Esophagus squamous epithelium (tissue), 5 donors: Measurements from ENCODE around the gene DPYSL4. TPM values are rescaled to one million over a fixed set of nuclear protein-coding genes. Genes with fewer than 3 reads are reported as not detected.

Source experiments
- DNase-seq: peaks from one replicate; lab custom pipeline; 2025; lab: John Stamatoyannopoulos, UW
- H3K27ac ChIP-seq, 4 donors: fragments of 200-600 bp; sonication (generic); one replicate each; pipeline ENCODE4 v1.5.1; 2016 to 2019; ENCODE audit warnings: mild to moderate bottlenecking in 1 of 4
- H3K27me3 ChIP-seq, 4 donors: fragments of 200-600 bp; sonication (generic); 1 replicate in 3 of 4; 2 replicates in 1 of 4; pipeline versions ENCODE4 v1.5.1 to v1.6.0; 2017 to 2021; ENCODE audit warnings: antibody characterized with exemption in 1 of 4
- H3K36me3 ChIP-seq, 3 donors: fragments of 200-600 bp; sonication (generic); one replicate each; pipeline ENCODE4 v1.5.1; 2016 to 2019
- H3K4me1 ChIP-seq, 3 donors: fragments of 200-600 bp; sonication (generic); one replicate each; pipeline ENCODE4 v1.5.1; 2017 to 2019
- H3K4me3 ChIP-seq, 4 donors: fragments of 200-600 bp; sonication (generic); 1 replicate in 3 of 4; 2 replicates in 1 of 4; pipeline ENCODE4 v1.5.1; 2016 to 2019; ENCODE audit warnings: mild to moderate bottlenecking in 2 of 4, moderate library complexity in 1 of 4
- H3K9me3 ChIP-seq, 3 donors: fragments of 200-600 bp; sonication (generic); one replicate each; pipeline ENCODE4 v1.5.1; 2016 to 2019
- CTCF ChIP-seq, 6 experiments: fragments of 450-650 bp in 4 of 6; fragments of 200-600 bp in 2 of 6; sonication (generic) in 2 of 6; IDR thresholded peaks; one replicate each; pipeline ENCODE4 v1.5.1; 2016 to 2019; ENCODE audit warnings: antibody characterized with exemption in 6 of 6, mild to moderate bottlenecking in 4 of 6, moderate library complexity in 4 of 6
- POLR2A ChIP-seq, 4 donors: fragments of 450-650 bp; IDR thresholded peaks; one replicate each; pipeline ENCODE4 v1.6.1; 2017; ENCODE audit warnings: antibody characterized with exemption in 4 of 4, mild to moderate bottlenecking in 4 of 4, moderate library complexity in 3 of 4
- WGBS, 2 donors: methylation state at CpG; one replicate each; pipeline ENCODE4 v1.1.5; 2018; 5-methylcytosine and 5-hydroxymethylcytosine counted together
- intact Hi-C: fragments of 100-400 bp; cut with DNase I; formaldehyde crosslinking; loops from one replicate; pipeline ENCODE4 v1.15.0; 2022
- total RNA-seq, 4 donors: library from RNA; depleted of rRNA; stranded (reverse); fragments of >200 nt; gene quantifications; one replicate each; pipeline ENCODE4 v1.1.0, GENCODE V29; 2016
- donor health status: DM: yes; HTN: yes; CAD: no.

Gene DPYSL4
- total RNA-seq, 4 donors from 2014 or later: 0.95 to 1.6 TPM; not detected in 2

DNA sequence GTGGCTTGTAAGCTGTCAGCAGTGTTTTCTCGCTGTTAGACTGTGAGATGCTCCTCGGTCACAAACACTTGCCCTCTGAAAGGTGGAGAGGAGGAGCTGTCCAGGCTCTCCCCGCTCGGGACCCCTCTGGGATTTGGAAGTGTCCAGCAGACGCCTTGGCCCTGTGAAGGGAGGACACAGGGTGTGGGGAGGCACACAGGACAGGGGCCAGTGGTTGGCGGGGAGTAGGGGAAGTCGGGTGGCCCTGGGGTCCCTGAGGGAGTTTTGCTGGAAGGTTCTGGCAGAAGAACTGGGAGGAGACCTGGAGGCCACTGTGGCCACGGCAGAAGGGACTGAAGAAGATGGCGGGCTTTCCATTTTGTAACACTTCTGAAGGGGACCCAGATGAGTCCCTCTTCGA lies 47.2 kb upstream of the DPYSL4 start:
- TF ChIP-seq POLR2A (IDR thresholded peaks at IDR 0.05): no peak
- no peak for TF ChIP-seq CTCF (IDR thresholded peaks at IDR 0.05)
- intact Hi-C loops: no loop called here
- no peak overlapping the region for H3K4me3 ChIP-seq
- 72 to 76% methylated on average over 10 of the region's 10 CpGs for WGBS, 2 donors
- DNase-seq: no peak
- H3K27ac ChIP-seq: no peak overlapping the region
- H3K27me3 ChIP-seq: peaks cover 0 to 35% (median 0%) of the 10 kb centered on the region in 4 donors
- no peaks in the 10 kb centered on the region for H3K36me3 ChIP-seq
- no peaks in the 10 kb centered on the region for H3K9me3 ChIP-seq
- H3K4me1 ChIP-seq: peaks cover 0 to 6% (median 0%) of the 10 kb centered on the region in 3 donors

GRCh38 chr10:132140167-132140925 lies 46.4 kb upstream of the DPYSL4 start:
- intact Hi-C loops: loop anchor here (10.0 kb wide), 1 partner anchor 256 kb away; no protein-coding TSS in a partner anchor
- TF ChIP-seq CTCF (IDR thresholded peaks at IDR 0.05) (no peak), POLR2A (IDR thresholded peaks at IDR 0.05) (no peak)
- Histone ChIP-seq H3K27me3 (peaks cover 0 to 35% (median 0%) of the 10 kb centered on the region in 4 donors), H3K4me1 (peaks cover 0 to 6% (median 0%) of the 10 kb centered on the region in 3 donors), H3K36me3 (no peaks in the 10 kb centered on the region), H3K27ac (no peak overlapping the region), H3K4me3 (no peak overlapping the region), H3K9me3 (no peaks in the 10 kb centered on the region)
- WGBS, 2 donors: 80 to 84% methylated on average over 2 to 15 of the region's 42 CpGs
- no peak for DNase-seq

DNA sequence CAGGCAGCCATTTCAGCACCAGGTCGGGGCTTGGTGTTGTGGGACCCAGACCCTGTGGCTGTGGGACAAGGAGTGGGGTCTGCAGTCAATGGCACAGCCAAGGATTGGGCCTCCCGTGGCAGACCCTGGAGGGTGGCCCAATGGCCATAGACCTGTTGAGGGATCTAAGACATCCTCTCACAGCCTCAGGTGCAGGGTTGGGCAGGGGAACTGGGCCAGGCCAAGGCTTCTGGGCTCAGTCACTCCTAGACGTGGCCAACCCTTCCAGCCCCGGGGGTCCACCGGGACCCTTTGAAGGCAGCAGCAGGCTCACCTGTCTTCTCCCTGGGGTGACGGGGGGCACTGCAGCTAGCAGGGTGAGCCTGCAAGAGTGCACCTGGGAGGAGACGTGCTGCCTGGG lies 45.7 kb upstream of the DPYSL4 start:
- DNase-seq: no peak
- TF ChIP-seq CTCF (IDR thresholded peaks at IDR 0.05): no peak
- TF ChIP-seq POLR2A (IDR thresholded peaks at IDR 0.05): no peak
- Histone ChIP-seq H3K27me3 (peaks cover 0 to 35% (median 0%) of the 10 kb centered on the region in 4 donors), H3K4me3 (no peak overlapping the region), H3K27ac (no peak overlapping the region), H3K4me1 (peaks cover 0 to 6% (median 0%) of the 10 kb centered on the region in 3 donors), H3K9me3 (no peaks in the 10 kb centered on the region), H3K36me3 (no peaks in the 10 kb centered on the region)
- intact Hi-C loops: loop anchor here (10.0 kb wide), 1 partner anchor 256 kb away; no protein-coding TSS in a partner anchor
- 40 to 70% methylated on average over 2 of the region's 7 CpGs for WGBS, 2 donors

DNA sequence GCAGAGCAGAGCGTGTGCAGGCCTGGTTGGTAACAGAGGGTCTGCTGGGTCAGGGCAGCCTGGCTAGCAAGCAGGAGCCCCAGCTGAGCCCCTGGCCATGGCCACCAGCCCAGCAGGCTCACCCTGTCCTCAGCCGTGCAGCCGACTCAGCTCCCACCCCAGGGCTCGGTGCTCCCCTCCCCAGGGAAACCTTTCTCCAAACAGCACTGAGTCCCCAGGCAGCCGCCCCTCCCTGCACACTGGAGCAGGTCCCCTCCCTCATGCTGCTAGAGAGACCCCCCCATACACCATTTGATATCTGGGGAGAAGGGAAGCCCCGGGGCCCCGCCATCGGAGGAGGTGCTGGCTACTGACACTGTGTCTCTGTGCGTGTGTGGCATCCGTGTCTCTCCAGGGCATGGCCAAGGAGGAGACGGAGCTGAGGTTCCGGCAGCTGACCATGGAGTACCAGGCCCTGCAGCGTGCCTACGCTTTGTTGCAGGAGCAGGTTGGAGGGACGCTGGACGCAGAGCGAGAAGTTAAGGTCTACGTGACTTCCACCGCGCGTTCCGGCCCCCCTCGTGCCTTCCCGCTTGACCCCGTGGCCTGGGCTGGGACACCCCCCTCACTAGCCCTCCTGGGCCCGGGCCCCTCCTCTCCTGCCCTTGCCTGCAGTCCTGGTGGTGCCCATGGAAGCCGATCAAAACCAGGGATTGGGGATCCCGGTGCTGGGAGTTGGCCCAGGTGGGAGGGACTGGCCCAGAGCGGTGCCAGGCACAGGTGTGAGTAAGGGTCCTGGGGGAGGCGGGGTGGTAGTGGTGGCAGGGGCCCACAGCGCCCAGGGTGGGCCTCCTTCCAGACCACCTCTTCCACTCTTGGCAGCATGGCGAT lies 45.0 kb upstream of the DPYSL4 start:
- 53 to 70% methylated on average over 2 to 10 of the region's 32 CpGs for WGBS, 2 donors
- intact Hi-C loops: loop anchor here (10.0 kb wide), 1 partner anchor 257 kb away; no protein-coding TSS in a partner anchor

More for the DNA sequence above, 45.0 kb upstream of the DPYSL4 start:
- Histone ChIP-seq H3K4me1 (peaks cover 0 to 6% (median 0%) of the 10 kb centered on the region in 3 donors), H3K9me3 (no peaks in the 10 kb centered on the region), H3K27me3 (peaks cover 0 to 35% (median 0%) of the 10 kb centered on the region in 4 donors), H3K4me3 (no peak overlapping the region), H3K36me3 (no peaks in the 10 kb centered on the region), H3K27ac (no peak overlapping the region)
- TF ChIP-seq CTCF (IDR thresholded peaks at IDR 0.05): no peak
- no peak for TF ChIP-seq POLR2A (IDR thresholded peaks at IDR 0.05)
- DNase-seq: no peak
